ENCODE data around the gene MAN2B1.
A peak's percentile ranks its signal among the peaks of the same experiment; 100 is the strongest.
"Not testable (repeated sequence)": the region's sequence is repeated elsewhere in the genome, so short reads cannot be mapped to it uniquely, and the experiment has no call there.

Gene MAN2B1

GRCh38 chr19:12656899-12657571 is 9.5 kb downstream of the MAN2B1 start:
- DNase-seq = no peak

DNA sequence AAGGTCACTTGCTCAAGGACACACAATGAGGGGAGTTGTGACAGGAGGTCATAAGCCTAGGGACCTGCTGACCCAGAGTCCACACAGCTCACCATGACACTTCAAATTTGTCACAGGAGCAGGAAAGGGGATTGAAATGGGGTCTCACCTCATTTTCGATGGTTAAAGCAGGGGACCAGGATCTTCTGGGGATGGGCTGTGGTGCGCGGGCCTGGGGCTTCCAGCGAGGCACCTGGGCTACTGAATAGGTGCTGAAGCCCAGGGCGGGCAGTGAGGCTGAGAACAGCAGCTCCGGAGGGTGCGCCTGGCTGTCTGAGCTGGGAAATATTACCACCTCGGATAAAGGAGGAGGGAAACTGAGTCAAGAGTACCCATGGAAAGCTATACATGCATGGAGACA is 11.0 kb downstream of the MAN2B1 start:
- no peak for DNase-seq

- DNase-seq = no peak
Observed at GRCh38 chr19:12652219-12652618, 14.3 kb downstream of the MAN2B1 start.

- no peak for DNase-seq
Observed at GRCh38 chr19:12649941-12650340, 16.6 kb downstream of the MAN2B1 start.

GRCh38 chr19:12648088-12648487 is 18.5 kb downstream of the MAN2B1 start:
- DNase-seq = no peak

DNA sequence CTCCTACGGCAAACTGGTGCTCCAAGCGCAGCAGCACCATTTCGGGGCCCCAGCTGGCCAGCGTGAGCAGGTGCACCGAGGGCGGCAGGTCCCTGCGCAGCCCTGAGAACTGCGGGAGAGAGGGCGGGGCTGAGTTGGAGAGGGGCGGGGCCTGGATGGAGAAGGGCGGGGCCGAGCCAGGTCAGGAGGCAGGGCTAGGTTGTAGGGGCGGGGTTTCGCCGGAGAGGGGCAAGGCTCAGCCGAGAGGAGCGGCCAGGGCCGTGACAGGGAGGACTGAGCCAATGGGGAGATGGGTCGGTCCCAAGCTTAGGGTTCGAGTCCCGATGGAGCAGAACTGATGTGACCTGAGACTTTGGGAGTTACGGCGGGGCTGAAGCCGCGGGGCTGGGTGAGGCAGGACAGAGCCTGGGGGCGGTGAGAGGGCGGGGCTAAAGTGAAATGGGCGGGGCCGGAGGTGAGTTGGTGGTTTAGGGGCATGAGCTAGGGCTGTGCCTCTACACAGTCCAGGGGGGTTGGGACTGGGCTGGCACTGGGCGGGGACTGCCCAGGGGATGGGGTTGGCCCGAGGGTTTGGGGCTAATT is 19.0 kb downstream of the MAN2B1 start:
- DNase-seq = no peak

GRCh38 chr19:12647047-12647446 is 19.5 kb downstream of the MAN2B1 start:
- DNase-seq = no peak

GRCh38 chr19:12646551-12646950 is 20.0 kb downstream of the MAN2B1 start:
- no peak for DNase-seq

DNA sequence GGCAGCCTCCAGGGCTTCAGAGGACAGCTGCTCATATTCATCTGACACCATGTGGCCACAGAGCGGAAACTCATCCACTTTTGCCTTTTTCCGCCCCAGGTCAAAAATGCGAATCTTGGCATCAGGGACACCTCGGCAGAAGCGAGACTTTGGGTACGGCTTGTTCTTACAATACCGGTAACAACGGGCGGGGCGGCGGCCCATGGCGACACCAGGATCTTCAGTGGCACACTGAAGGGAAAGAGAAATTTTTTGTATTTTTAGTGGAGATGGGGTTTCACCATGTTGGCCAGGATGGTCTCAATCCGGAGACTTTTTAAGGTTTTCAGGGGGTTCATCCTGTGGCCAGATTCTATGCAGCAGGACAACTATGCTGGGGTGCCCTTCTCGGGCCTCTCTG is 22.8 kb downstream of the MAN2B1 start:
- DNase-seq = not testable (repeated sequence)

DNA sequence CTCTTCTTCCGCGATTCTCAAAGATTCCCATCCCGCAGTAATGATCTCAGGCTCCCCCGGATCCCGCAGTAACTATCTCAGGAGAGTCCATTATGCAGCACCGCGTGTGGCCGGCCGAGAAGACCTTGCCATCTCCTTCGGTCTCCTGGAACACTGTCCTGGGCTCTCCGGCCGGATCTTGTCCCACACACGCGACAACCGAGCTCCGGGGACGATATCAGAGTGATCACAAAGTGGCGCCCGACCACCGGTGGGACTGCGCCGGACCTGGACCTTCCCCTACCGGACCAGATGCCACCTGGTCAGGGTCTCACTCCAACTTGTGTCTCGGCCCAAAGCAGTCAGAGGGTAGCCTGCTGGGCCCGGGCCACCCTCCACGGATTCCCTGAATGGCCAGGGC is 24.0 kb downstream of the MAN2B1 start:
- no peak for DNase-seq

DNA sequence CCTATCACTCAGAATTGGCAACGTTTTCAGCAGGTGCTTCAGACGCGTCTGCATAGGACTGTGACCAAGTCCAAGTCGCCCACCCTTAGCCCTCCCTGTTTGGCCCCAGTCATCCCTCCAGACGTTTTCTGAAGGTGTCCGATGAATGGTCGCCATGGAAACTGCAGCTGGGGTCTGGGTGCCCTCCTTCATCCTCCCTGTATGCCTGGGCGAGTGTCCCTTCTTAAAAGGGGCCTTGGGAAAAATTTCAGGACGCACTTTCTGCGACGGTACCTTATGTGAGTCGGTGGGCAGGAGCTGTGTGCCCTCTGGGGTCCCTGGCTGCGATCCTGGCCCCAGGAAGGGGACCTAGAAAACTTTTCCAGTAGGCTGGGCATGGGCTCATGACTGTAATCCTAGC is 25.1 kb downstream of the MAN2B1 start:
- DNase-seq = no peak

GRCh38 chr19:12639901-12640613 is 26.5 kb downstream of the MAN2B1 start:
- no peak for DNase-seq

- DNase-seq = no peak
Observed at GRCh38 chr19:12638611-12639182, 27.8 kb downstream of the MAN2B1 start.

DNA sequence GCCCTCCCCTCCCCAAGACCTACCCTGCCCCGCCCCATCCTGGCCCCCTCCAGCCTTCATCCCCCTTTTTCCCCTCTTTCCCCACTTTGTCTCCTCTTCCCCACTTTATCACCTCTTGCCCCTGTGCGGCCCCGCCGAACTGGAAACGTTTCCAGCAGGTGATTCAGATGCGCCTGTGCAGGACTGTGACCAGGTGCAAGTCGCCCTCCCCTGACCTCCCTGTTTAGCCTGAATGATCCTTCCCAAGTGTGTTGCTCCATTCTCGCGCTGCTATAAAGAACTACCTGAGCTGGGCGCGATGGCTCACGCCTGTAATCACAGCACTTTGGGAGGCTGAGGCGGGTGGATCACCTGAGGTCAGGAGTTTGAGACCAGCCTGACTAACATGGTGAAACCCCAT is 29.9 kb downstream of the MAN2B1 start:
- no peak for DNase-seq

DNA sequence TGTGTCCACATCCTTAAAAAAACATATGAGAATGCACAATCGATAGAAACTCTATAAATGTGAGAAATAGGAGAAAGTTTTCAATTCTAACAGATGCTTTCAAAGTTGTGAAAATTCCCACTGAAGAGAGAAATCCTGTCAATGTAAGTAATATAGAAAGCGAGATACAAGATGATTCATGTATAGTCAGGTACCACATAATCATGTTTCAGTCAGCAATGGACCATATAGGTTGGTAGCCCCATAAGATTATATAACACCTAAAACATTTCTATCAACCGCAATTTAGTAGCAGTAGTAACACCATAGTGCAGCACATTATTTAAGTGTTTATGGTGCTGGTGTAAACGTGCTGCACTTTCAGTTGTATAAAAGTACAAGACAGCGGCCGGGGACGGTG is 37.3 kb downstream of the MAN2B1 start:
- DNase-seq = no peak

GRCh38 chr19:12628040-12629022 is 38.2 kb downstream of the MAN2B1 start:
- DNase-seq = no peak

- DNase-seq = no peak
Observed at GRCh38 chr19:12626958-12627357, 39.6 kb downstream of the MAN2B1 start.

- DNase-seq = no peak
Observed at GRCh38 chr19:12623361-12624031, 43.0 kb downstream of the MAN2B1 start.

GRCh38 chr19:12621253-12622024 is 45.1 kb downstream of the MAN2B1 start:
- DNase-seq = not testable (repeated sequence)

DNA sequence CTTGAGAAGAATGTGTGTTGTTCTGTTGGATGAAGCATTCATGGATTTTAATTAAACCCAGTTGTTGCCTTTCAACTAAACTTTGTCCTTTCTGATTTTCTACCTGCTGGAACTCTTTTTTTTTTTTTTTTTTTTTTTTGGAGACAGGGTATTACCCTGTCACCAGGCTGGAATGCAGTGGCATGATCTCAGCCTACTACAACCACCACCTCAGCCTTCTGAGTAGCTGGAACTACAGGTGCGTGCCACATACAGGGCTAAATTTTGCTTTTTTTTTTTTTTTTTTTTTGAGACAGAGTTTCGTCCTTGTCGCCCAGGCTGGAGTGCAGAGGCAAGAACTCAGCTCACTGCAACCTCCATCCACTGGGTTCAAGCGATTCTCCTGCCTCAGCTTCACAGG is 48.9 kb downstream of the MAN2B1 start:
- DNase-seq = no peak

- peak; percentile 40 for DNase-seq
Observed at GRCh38 chr19:12611361-12611699, 55.2 kb downstream of the MAN2B1 start.
